Activated CD4-positive, alpha-beta T cell treated with anti-CD3 and anti-CD28 coated beads, Interleukin-2, amount 50 U/mL, for 24 hours (primary cell): Measurements from ENCODE around the gene GFRA1.

Source experiments
- DNase-seq, 2 donors: peaks; one replicate each; pipeline ENCODE4 v3.0.0-alpha.2; 2020; ENCODE audit warnings: low read depth in 1 of 2, low spot score in 1 of 2

Gene GFRA1

DNA sequence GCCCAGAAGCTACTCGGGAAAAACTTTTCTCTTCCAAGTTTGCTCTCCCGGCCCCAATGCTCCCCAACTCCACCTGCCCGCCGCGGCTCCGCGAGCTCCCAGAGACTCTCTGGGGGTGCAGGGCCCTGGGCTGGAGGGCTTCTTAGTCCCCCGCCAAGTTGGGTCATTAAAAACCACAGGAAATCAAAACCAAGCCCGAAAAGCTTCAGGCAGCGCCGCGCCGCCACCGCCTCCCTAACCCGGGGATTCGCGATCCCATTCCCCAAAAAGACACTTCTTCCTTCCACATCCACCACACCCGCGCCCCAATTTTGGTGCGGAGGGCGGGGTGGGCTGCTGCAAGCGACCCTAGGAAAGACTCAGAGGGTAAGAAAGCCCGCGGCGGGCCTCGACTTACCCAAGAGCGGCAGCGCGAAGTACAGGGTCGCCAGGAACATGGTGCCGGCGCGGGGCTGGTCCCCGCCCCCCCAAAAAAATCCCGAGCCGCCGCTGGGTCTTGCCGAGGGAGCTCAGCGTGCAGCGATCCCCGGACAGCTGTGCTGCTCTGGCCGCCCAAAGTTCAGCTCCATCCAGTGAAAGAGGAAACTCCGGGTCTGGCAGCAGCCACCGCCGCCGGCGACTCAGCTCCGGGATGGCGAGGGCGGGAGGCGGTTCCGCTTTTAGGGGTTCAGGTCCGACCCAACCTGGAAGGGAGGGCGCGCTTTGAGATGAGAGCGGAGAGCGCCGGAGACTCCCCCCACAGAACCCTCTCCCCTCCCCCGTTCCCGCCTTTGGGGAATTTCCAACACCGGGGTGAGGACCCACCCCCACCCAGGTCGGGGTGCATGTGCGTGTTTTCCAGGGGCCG is 1.2 kb downstream of the GFRA1 start:
- DNase-seq, result no peak

DNA sequence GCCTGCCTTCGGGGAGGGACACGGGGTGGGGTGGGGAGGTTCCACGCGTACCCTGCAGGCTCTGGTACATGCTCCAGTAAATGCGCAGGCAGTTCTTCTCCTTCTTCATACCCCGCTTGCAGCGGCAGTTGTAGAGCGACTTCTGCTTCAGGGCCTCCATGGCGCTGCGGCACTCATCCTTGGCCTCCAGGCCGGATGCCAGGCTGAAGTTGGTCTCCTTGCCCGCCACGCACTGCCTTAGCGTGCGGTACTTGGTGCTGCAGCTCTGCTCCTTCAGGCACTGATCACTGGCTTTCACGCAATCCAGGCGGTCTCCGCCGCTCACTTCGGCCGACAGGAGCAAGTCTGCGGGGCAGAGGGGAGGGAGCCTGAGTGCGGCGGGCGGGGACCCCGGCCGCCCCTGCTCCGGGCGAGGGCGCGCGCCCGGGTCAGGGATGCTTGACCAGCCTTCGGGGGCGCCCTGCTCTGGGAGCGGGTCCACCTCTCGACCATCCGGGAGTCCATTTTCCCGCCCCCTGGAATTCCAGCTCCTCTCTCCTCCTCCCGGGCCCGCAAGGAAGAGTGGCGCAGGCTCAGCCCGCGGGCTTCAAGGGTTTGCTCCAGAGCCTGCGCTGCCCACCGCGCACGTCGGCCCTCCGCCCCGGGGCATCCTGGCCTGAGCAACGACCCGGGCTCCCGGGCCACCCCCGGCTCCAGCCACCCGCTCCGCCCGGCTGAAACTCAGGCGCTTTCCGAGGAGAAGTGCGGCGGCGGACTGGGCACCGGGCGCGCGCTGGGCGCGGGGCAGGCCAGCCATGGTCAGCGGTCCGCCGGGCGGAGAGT is 2.0 kb downstream of the GFRA1 start:
- no peak for DNase-seq

DNA sequence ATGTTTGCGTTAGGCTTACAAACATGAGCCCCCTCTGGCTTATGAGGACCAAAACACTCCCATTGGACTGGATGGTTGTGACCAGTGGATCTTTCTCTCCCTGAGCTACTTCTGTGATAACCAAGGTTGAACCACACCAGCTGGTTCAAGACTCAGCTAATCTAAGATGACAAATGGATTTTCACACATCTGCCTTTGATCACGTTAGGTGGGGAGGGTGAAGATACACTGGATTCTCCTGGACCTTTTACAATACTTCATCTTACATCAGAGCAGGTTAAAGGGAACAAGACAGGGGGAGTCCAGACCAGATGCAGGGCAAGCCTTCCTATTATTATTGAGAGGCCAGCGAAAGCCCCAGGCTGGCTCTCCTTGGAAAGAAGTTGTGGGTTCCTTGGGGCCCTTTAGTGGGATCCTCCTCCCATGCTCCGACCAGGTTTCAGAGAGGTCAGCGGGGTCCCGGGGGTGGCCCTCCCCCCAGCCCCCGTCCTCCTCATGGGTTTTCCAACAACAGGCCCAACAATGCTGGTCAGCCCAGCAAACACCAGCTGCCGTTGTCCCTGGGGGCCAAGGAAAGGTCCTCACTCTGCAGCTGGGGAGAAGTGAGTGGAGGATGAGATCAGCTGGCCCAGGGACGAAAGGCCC is 2.8 kb downstream of the GFRA1 start:
- DNase-seq, result no peak

DNA sequence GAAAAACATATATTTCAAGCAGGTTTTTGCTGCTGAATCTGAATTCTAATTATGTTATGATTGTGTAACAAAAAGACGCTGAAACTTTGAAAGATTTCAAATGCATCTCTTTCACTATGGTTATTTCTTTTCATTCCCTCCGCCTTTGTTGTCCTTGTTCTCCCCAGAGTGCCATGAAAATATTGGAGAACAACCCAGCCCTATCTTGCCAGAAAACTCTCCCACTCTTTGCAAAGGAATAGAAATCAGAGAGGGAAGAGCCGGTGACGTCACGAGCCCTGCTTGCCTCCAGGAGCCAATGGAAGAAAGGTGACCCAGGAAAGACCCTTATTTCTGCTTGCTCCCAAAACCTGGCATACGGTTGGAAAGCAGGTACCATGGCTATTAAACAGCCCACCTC is 3.4 kb downstream of the GFRA1 start:
- no peak for DNase-seq

DNA sequence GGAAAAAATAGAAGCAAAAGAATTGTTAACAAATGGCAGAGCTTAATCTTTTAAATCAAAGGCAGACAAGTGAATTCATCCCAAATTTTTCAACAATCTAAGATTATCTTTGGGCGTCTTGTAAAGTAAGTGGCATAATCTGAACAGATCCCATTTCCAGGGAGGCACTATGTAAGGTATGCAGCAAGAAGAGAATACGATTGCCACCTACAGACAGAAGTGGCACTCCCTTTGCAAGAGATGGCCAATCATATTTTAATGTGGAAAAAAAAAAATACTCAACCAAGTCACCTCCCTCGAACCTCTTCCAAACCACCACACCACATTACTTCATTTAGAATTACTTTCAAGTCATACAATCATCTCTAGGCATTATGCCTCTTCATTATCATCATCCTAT is 4.0 kb downstream of the GFRA1 start:
- no peak for DNase-seq

- no peak for DNase-seq
Measured at GRCh38 chr10:116265686-116266085, 7.3 kb downstream of the GFRA1 start.

- DNase-seq, result no peak
Measured at GRCh38 chr10:116263870-116264655, 8.9 kb downstream of the GFRA1 start.

GRCh38 chr10:116262678-116263077 is 10.3 kb downstream of the GFRA1 start:
- DNase-seq, result no peak

GRCh38 chr10:116260599-116260998 is 12.4 kb downstream of the GFRA1 start:
- DNase-seq, result no peak

DNA sequence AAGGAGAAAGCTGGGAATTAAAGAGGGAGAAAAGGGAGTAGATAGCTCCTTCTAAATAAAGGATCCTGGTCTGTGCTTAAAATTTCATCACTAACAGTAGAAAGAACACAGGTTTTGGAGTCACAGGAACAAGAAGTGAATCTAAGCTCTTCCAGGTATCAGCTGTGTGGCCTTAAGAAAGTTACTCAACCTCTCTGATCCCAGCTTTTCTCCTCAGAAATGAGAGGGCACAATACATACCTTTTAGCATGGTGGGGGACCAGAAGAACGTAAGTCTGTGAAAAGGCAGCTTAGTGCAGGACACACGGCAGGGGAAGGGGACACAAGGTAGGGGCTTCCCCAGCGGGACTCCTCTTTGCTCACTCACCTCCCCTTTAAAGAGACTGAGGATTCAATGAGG is 13.4 kb downstream of the GFRA1 start:
- DNase-seq, result no peak

DNA sequence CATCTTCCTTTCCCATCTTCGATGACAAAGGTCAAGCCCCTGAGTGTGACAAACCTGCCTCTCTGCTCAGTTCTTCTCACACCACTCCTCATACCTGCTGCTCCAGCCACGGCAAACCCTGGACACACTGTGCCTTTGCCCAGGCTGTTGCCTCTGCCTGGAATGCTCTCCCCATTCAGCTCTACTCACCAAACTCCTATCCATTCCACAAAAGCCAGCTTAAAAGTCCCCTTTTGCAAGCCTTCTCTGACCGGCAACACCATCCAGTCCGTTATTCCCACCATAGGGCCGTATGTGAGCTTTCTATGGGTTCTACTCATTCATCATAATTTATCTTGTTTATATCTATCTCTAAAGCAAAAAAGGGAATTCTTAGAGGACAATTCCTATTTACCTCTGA is 15.2 kb downstream of the GFRA1 start:
- DNase-seq, result no peak

DNA sequence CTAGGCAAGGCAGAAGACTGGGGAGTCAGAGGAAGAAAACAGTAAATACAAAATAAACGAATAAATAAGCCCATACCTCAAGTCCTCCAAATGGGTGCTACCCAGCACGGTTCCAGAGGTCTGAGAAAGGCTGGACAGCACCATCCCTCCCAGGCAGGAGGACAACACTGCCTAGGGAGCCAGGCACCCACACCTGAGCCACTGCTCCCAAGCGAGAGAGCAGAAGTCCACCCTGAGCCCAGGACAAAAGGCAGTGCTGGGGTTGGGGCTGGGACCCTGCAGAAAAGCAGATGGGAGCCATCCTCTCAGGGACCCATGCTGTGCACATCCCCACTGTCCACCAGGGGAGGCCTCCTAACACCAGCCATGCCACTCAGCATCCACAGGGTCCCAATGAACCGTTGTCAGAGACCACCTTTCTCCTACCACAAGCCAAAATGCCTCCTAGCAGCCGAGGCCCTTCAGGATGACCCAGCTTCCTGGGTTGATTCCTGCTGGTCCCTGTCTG is 16.2 kb downstream of the GFRA1 start:
- no peak for DNase-seq

GRCh38 chr10:116255886-116256751 is 16.9 kb downstream of the GFRA1 start:
- no peak for DNase-seq

DNA sequence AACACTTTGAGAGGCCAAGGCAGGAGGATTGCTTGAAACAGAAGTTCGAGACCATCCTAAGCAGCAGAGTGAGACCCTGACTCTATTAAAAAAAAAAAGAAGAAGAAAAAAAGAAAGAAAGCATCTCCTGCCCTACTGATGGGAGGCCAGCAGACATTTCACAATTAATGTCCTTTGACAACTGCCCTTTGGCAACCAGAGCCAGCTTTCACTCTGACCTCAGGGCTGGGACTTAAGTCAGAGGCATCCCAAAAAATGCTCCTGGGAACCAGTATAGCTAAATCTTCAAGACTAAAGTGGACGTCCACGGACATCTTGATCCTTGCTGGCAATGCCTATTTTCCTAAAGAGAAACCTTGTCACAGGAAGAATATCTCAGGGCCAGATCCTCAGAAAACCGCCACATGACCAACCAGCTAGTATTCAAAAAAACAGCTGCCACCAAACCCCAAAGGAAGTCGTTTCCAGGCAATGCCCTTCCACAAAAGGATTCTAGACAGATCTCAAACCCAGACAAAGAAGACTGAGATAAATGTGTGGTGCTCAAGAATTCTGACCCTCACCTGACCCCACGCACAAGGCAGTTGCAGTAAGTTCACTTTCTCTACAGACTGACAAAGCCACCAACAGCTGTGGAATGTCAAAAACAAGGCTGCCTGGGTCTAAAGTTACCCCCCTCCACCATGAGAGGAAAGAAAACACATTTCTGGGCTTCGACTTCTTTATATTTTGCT is 18.4 kb downstream of the GFRA1 start:
- DNase-seq, result no peak

- DNase-seq, result no peak
Measured at GRCh38 chr10:116253716-116254115, 19.3 kb downstream of the GFRA1 start.

DNA sequence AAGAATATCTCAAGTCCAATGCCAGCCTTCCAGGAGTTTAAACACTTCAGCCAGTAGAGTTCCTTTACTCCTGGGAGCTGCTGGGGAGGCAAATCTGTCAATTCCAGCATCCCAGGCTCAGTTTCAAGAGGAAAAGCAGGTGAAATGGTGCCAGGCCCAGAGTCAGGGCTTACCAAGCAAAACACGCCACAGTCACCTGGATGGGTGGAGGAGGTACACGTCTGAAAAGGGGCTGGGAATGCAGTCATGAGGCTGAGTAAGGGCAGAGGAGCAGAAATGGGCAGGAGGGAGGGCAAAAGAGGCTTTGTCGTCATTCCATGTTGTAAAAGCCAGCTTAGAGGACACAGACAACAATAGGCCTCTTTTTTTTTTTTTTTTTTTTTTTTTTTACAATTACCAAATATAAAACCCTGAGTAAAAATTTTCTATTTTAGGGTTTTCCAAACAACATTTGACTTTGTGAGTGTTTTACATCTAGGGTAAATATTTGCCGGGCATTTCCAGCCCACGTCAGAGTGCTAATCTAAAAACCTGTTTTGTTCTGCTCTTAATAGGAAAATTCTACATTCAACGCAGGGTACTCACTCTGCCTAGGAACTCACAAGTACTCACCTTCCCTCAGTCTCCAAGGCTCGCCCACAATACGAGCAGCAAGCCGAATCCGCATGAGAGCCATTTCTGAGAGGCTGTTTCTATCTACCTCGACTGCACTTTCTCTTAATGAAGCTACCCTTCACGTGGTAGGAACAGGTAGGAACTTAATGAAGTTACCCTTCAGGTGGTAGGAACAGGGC is 21.2 kb downstream of the GFRA1 start:
- DNase-seq, result no peak

DNA sequence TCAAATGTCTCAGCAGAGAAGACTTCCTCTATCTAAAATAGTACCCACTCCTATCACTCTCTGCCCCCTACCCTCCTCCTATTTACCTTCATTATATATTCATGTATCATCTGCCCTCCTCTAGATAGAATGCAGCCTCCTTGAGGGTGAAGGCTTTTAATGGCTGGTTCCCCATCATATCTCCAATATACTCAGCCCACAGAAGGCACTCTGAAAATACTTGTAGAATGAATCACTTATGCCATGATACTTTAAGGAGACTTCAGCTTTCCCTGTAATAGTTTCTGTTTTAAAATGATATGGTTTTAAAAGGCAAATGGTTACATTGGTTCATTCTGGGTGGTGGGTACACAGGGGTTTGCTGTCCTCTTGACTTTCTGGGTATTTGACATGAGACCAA is 25.3 kb downstream of the GFRA1 start:
- DNase-seq, result no peak

GRCh38 chr10:116246263-116246662 is 26.7 kb downstream of the GFRA1 start:
- DNase-seq, result no peak
